COLO829 (cell line): ENCODE measurements around the gene TESK2.
"Not testable (repeated sequence)": the region's sequence is repeated elsewhere in the genome, so short reads cannot be mapped to it uniquely, and the experiment has no call there.

Source experiments
- DNase-seq: peaks from one replicate; pipeline ENCODE4 v3.0.0; 2012; ENCODE audit warnings: low spot score

Gene TESK2

DNA sequence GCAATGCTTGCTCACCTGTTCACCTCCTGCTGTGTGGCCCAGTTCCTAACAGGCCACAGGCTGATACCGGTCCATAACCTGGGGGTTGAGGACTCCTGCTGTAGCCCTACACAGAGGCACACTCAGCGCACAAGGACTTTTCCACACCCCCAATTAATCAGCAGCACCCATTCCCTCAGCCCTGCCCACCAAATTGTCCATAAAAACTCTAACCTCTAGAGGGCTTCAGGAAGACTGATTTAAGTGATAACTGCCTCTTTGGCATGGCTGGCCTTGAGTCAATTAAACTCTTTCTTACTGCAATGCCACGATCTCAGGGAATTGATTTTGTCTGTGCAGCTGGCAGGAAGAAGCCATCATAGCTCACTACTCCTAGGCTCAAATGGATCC lies 79.5 kb downstream of the TESK2 start:
- DNase-seq = no peak

DNA sequence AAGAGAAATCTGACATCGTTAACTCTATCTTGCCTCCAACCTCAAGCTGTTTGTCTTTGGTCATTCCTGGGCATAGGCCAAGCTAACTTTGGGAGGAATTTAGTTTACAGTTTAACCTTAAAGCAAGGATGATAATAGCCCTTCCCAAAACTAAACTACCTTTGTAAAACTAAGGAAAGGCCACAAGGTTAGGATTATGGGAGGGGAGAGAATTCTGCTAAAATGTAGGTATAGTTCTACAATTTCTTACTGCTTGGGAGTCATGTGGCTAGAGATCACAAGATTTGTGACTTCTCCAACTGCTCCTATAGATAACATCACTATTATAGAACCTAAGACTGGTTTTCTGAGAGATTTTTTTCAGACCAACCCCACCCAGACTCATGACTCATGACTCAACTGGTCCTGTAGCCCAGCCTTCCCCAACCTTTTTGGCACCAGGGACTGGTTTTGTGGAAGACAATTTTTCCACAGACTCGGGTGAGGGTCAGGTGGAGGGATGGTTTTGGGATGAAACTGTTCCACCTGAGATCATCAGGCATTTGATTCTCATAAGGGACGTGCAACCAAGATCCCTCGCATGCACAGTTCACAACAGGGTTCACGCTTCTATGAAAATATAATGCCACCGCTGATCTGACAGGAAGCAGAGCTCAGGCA lies 80.0 kb downstream of the TESK2 start:
- DNase-seq = no peak

- DNase-seq = peak; percentile 22
Observed at GRCh38 chr1:45409276-45409675, 81.7 kb downstream of the TESK2 start.

DNA sequence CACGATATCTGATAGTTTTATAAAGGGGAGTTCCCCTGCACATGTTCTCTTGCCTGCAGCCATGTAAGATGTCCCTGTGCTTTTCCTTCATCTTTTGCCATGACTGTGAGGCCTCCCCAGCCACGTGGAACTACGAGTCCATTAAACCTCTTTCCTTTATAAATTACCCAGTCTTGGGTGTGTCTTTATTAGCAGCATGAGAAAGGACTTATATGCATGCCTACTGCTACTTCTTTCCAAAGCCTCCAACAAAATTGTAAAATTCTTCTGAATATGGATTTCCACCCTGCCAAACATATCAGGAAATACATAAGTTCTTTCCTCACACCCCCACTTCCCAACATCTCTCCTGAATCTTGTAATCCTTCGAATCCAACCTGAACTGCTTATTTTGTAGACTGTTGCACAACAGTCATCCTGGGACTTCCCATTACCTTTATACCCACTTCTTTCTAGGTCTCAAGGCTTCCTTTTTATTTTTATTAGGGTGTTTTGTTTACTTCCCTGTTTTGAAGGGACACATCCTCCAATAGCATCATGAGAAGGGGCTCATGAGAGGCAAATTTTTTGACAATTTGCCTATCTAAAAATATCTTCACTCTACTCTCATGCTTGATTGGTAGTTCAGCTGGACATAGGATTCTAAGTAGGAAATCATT lies 83.2 kb downstream of the TESK2 start:
- no peak for DNase-seq

- DNase-seq = no peak
Observed at GRCh38 chr1:45405636-45406035, 85.3 kb downstream of the TESK2 start.

- no peak for DNase-seq
Observed at GRCh38 chr1:45403718-45404117, 87.2 kb downstream of the TESK2 start.

DNA sequence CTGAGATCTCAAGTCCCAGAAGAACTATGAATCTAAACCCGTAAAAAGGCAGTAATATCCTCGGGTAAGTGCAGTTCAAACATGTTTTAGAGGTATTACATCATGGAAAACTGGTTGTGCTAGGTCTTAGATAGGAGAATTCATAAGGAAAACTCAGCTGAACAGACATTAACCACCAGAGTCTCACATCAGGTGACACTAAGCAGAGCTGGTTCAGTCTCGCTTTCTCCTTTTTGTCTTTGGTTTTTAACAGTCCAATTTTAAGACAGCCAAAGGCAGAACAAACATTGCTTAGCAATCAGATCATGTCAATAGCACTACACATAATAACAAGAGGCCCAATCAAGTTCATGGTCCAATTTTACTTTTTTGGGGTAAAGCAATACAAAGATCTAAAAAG lies 87.7 kb downstream of the TESK2 start:
- no peak for DNase-seq

- no peak for DNase-seq
Observed at GRCh38 chr1:45401524-45401923, 89.4 kb downstream of the TESK2 start.

DNA sequence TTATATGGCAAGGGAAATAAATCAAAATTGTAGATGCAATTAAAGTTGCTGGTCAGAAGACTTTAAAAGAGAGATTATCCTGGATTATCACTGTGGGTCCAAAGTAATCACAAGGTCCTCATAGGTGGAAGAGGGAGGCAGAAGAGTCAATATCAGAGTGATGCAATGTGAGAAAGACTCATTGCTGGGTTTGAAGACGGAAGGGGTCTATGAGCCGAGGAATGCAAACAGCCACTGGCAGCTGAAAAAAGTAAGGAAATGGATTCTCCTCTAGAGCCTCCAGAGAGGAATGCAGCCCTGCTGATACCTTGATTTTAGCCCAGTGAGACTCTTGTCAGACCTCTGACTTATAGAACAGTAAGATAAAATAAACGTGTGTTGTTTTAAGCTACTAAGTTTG lies 90.9 kb downstream of the TESK2 start:
- no peak for DNase-seq

DNA sequence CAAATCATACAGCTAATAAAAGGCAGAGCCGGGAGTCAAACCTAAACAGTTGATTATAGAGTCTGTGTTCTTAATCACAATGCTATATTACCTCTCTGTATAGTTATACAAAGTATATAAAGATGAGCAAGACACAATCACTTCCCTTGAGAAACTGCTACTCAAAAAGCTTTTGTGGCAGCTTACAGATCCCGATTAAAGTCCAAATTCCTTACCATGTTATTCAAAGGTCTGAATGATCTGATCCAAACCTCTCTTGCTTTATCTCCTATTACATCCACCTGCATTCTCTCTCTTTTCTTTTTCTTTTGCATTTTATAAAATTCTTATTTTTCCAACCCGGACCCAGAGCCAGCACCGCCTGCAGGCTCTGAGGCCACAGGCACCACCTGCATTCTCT lies 93.7 kb downstream of the TESK2 start:
- no peak for DNase-seq

DNA sequence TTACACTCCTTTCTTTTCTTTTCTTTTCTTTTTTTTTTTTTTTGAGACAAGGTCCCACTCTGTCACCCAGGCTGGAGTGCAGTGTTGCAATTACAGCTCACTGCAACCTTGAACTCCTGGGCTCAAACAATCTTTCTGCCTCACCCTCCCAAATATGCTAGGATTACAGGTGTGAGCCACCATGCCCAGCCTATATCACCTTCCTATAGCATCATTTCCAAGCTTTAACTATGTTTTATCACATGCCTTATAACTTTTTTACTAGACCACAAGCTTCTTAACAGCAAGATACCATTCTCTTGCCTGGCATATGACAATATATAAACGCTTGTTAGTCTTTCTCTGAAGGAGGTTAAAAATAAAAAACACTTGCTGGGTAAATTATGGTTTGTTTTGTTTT lies 95.4 kb downstream of the TESK2 start:
- DNase-seq = no peak

GRCh38 chr1:45395051-45395450 lies 95.9 kb downstream of the TESK2 start:
- no peak for DNase-seq

DNA sequence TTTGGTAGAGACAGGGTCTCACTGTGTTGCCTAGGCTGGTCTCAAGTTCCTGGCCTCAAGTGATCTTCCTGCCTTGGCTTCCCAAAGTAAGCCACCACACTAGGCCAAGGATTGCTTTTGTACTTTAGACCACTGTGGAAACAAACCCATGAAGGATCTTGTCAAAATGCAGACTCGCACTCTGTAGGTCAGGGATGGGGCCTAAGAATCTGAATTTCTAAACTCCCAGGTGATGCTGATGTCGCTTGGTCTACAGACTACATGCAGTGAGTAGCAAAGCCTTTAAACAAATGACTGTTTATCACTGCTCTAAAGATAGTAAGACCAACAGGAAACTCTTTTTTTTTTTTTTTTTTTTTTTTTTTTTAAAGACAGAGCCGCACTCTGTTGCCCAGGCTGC lies 96.6 kb downstream of the TESK2 start:
- no peak for DNase-seq

GRCh38 chr1:45393718-45394302 lies 97.2 kb downstream of the TESK2 start:
- DNase-seq = no peak

DNA sequence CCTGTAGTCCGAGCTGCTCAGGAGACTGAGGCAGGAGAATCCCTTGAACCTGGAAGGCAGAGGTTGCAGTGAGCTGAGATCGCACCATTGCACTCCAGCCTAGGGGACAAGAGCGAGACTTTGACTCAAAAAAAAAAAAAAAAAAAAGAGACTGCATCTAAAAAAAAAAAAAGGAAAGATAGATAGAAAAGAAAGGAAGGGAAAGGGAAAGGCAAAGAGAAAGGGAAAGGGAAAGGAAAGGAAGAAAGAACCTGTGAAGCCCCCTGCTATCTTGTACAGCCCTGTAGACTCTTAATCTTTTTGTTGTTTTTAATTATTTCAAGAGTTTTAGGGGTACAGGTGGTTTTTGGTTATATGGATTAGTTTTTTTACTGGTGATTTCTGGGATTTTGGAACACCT lies 104.7 kb downstream of the TESK2 start:
- DNase-seq = no peak

- no peak for DNase-seq
Observed at GRCh38 chr1:45385302-45385701, 105.7 kb downstream of the TESK2 start.

GRCh38 chr1:45384213-45384612 lies 106.8 kb downstream of the TESK2 start:
- not testable (repeated sequence) for DNase-seq

- DNase-seq = no peak
Observed at GRCh38 chr1:45383191-45383590, 107.8 kb downstream of the TESK2 start.

- no peak for DNase-seq
Observed at GRCh38 chr1:45381243-45381642, 109.7 kb downstream of the TESK2 start.

GRCh38 chr1:45380730-45381129 lies 110.2 kb downstream of the TESK2 start:
- no peak for DNase-seq

DNA sequence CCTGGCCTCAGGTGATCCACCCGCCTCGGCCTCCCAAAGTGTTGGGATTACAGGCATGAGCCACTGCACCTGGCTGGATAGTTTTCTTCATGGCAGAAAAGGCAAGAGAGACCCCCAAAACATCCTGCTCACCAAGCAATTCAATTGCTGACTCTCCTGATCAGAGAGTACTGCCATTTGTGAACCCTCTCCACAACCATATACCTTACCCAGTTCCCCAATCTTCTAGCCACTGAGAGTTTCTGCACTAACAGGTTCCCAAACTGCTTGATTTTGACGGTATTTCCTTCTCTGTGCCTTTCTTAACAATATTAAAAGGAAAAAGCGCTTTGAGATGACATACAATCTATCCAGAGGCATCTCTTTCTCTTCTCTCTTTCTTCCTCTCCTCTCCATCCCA lies 110.8 kb downstream of the TESK2 start:
- DNase-seq = no peak

GRCh38 chr1:45379524-45379923 lies 111.4 kb downstream of the TESK2 start:
- DNase-seq = no peak

DNA sequence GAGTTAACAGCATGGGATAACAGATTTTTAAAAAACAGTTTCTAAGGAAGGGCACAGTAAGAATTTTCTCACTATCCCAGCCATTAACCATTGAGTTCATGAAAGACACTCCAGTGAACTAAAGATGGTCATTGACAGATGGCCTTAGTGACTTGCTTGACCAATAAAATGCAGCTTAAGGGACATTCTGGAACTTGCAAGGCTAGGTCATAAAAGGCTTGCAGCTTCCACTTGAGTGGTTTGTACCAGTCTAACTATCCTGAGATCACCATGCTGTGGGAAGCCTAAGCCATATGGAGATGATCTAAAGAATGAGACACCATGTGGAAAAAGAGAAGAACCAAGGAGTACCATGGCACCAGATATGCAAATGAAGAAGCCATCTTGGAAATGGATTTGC lies 112.8 kb downstream of the TESK2 start:
- DNase-seq = no peak
